Neutrophil (primary cell): ENCODE measurements around the gene MAP2K2.
A peak's percentile ranks its signal among the peaks of the same experiment; 100 is the strongest.

Source experiments
- H3K27ac ChIP-seq: fragments of 200-600 bp; sonication (generic); 2 replicates; pipeline ENCODE4 v1.5.1; 2016; ENCODE audit warnings: mild to moderate bottlenecking, moderate library complexity
- H3K27me3 ChIP-seq: fragments of 200-600 bp; sonication (generic); 2 replicates; pipeline ENCODE4 v1.6.0; 2016; ENCODE audit warnings: mild to moderate bottlenecking
- H3K36me3 ChIP-seq: fragments of 200-600 bp; sonication (generic); 2 replicates; pipeline ENCODE4 v1.5.1; 2017
- H3K4me1 ChIP-seq, 2 experiments: fragments of 200-600 bp in 1 of 2; sonication (generic) in 1 of 2; 1 replicate in 1 of 2; 2 replicates in 1 of 2; pipeline versions ENCODE4 v1.5.1 to v1.6.1; 2013 to 2016; ENCODE audit warnings: low read depth in 1 of 2, low read length in 1 of 2, mild to moderate bottlenecking in 1 of 2, moderate library complexity in 1 of 2; ENCODE audit not compliant: control insufficient read depth in 1 of 2, insufficient read depth in 1 of 2
- H3K4me3 ChIP-seq, 2 experiments: fragments of 200-600 bp in 1 of 2; sonication (generic) in 1 of 2; 1 replicate in 1 of 2; 2 replicates in 1 of 2; pipeline ENCODE4 v1.5.1; 2013 to 2016; ENCODE audit warnings: low read depth in 1 of 2, low read length in 1 of 2, mild to moderate bottlenecking in 1 of 2, moderate library complexity in 1 of 2
- H3K9me3 ChIP-seq: fragments of 200-600 bp; sonication (generic); 2 replicates; pipeline ENCODE4 v1.5.1; 2016
- CTCF ChIP-seq: fragments of 200-600 bp; sonication (generic); IDR thresholded peaks from 2 replicates; pipeline ENCODE4 v1.5.1; 2016; ENCODE audit warnings: antibody characterized with exemption

The MAP2K2 gene

DNA sequence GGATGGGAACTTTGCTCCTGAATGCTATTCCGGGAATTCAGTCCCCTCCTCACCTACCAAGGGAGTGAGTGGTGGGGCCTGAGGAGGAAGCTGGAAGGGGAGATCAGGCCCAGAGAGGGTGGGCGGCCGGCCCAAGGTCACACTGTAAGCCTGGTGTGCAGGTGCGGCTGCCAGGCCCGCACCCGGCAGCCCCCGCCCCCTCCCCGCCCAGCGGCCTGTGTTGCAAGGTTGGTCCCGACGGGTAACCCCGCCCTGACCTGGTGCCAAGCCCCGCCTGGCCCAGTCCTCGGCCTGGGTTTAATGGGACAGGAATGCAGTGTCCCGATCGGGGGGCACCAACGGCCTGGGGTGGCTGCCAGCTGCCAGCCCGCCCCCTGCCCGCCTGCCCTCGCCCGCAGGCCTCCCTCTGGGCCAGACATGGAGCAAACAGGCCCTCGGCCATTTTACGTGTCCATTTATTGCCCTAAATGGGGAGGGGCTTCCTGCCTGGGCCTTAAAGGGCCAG lies 62.7 kb downstream of the MAP2K2 start:
- TF ChIP-seq CTCF, result no peak
- no peaks in the 10 kb centered on the region for H3K27me3 ChIP-seq
- H3K4me1 ChIP-seq, result peaks cover 67 to 73% of the 10 kb centered on the region in 2 experiments
- H3K36me3 ChIP-seq, result peaks cover 10% of the 10 kb centered on the region
- H3K9me3 ChIP-seq, result no peaks in the 10 kb centered on the region
- H3K4me3 ChIP-seq, result peak overlapping the region; percentile 52 to 62
- H3K27ac ChIP-seq, result peak overlapping the region; percentile 95

GRCh38 chr19:4060621-4061177 lies 63.2 kb downstream of the MAP2K2 start:
- H3K4me3 ChIP-seq, result peak overlapping the region; percentile 52 to 62
- H3K27me3 ChIP-seq, result no peaks in the 10 kb centered on the region
- TF ChIP-seq CTCF, result no peak
- H3K27ac ChIP-seq, result peak overlapping the region; percentile 95
- peaks cover 67 to 73% of the 10 kb centered on the region in 2 experiments for H3K4me1 ChIP-seq
- no peaks in the 10 kb centered on the region for H3K9me3 ChIP-seq
- peaks cover 15% of the 10 kb centered on the region for H3K36me3 ChIP-seq

- peak overlapping the region; percentile 95 for H3K27ac ChIP-seq
These were observed 63.9 kb downstream of the MAP2K2 start for GRCh38 chr19:4059891-4060620.

GRCh38 chr19:4059453-4059871 lies 64.5 kb downstream of the MAP2K2 start:
- no peaks in the 10 kb centered on the region for H3K9me3 ChIP-seq
- H3K36me3 ChIP-seq, result peaks cover 24% of the 10 kb centered on the region
- no peaks in the 10 kb centered on the region for H3K27me3 ChIP-seq
- TF ChIP-seq CTCF, result no peak
- H3K4me3 ChIP-seq, result no peak overlapping the region
- H3K27ac ChIP-seq, result peak overlapping the region; percentile 95
- peaks cover 66 to 67% of the 10 kb centered on the region in 2 experiments for H3K4me1 ChIP-seq

More at GRCh38 chr19:4059891-4060620, 63.9 kb downstream of the MAP2K2 start:
- Histone ChIP-seq H3K27me3 (no peaks in the 10 kb centered on the region), H3K4me1 (peaks cover 67 to 73% of the 10 kb centered on the region in 2 experiments), H3K4me3 (no peak overlapping the region), H3K9me3 (no peaks in the 10 kb centered on the region), H3K36me3 (peaks cover 19% of the 10 kb centered on the region)
- TF ChIP-seq CTCF, result no peak

DNA sequence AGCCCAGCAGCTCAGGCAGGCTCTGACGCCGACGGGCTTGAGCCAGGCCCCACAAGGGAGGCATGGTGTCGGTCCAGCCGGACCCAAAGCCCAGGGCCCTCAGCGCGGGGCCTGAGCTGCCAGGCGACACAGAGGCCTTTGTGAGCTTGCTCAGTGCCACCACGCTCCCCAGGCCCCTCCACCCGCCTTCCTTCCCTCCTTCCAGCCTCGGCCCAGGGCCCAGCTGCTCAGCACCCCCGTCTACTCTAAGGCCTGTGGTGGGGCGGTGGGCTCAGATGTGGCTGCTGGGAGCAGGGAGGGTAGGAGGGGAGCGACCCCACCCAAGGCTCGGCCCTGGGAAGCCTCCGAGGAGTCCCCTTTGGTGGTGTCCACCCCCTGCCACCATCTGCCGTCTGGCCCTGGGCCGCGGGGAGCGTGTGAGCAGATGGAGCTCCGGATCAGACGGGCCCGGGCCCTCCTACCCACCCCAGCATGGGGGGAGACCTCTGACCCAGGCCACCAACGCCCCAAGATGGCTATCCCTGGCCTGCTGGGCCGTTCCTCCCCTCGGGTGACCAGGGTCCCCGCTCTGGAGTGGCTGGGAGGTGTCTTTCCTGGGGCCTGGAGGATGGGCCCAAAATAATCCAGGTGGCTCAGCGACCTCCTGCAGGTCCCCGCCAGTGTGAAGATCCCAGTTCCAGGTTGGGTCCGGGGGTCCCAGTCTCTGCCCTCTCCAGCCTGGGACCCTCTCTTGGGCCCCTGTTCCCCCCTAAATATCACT lies 65.0 kb downstream of the MAP2K2 start:
- no peaks in the 10 kb centered on the region for H3K27me3 ChIP-seq
- H3K4me1 ChIP-seq, result peaks cover 60 to 61% of the 10 kb centered on the region in 2 experiments
- TF ChIP-seq CTCF, result no peak
- no peaks in the 10 kb centered on the region for H3K9me3 ChIP-seq
- peaks cover 30% of the 10 kb centered on the region for H3K36me3 ChIP-seq
- H3K27ac ChIP-seq, result peak overlapping the region; percentile 95
- H3K4me3 ChIP-seq, result no peak overlapping the region
